Activated naive CD4-positive, alpha-beta T cell treated with anti-CD3 and anti-CD28 coated beads, Interleukin-2, amount 50 U/mL, for 24 hours (primary cell): ENCODE data around the gene STK32C.
"Not testable (repeated sequence)": the region's sequence is repeated elsewhere in the genome, so short reads cannot be mapped to it uniquely, and the experiment has no call there.

Source experiments
- H3K27ac Mint-ChIP-seq: one replicate; pipeline ENCODE4 v1.8.0; 2021; ENCODE audit warnings: mild to moderate bottlenecking, mixed read lengths
- H3K27me3 Mint-ChIP-seq: one replicate; pipeline ENCODE4 v1.8.0; 2021; ENCODE audit warnings: mixed read lengths
- H3K36me3 Mint-ChIP-seq: one replicate; pipeline ENCODE4 v1.8.0; 2021; ENCODE audit warnings: mixed read lengths
- H3K4me1 Mint-ChIP-seq: one replicate; pipeline ENCODE4 v1.8.0; 2021; ENCODE audit warnings: mixed read lengths
- H3K4me3 Mint-ChIP-seq: one replicate; pipeline ENCODE4 v1.8.0; 2021; ENCODE audit warnings: mild to moderate bottlenecking, mixed read lengths
- H3K9me3 Mint-ChIP-seq: one replicate; pipeline ENCODE4 v1.8.0; 2021; ENCODE audit warnings: mixed read lengths

Gene STK32C

DNA sequence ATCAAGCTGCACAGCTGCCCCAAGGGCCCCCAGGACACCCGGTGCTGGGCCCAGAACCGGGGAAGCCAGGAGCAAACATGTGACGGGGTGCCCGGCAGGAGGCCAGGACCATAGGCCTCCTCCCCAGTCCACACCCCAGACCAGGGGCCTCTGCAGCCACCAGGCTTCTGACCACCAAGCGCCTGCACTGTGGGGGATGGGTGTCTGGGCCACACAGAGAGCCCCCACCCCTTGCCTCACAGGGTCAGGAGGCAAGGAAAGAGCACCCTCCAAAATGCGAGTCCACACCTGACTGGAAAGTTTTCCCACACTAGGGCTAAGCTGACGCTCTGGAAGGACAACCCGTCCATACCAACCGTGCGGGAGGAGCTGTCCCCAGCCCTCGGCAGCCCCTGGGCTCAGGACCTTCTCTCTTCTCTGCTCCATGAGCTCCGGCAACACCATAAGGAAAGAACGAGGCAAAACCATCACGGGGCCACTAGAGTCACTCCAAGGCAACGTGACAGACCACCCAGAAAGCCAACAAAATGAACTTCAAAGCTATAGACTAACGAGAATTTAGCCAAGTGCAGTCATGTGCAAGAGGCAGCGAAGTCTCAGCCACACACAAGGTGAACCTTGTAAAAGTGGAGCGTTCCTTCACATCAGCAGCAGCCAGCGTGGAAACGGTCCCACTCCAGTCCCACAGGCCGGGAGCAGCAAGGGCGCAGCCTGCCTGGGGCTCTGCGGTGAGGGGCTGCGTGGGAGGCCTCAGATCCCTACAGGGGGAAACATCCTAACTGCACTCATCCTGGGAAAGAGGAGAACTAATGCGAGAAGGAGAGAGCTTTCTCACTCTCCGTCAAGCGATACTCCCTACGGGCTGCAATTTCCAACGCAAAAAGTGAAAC is 5.1 kb downstream of the STK32C start:
- Mint-ChIP-seq H3K4me1 (peaks cover 16% of the 10 kb centered on the region), H3K36me3 (no peaks in the 10 kb centered on the region), H3K4me3 (no peak overlapping the region), H3K27me3 (no peaks in the 10 kb centered on the region), H3K27ac (no peak overlapping the region), H3K9me3 (no peaks in the 10 kb centered on the region)

- Mint-ChIP-seq H3K36me3 (no peaks in the 10 kb centered on the region), H3K27ac (no peak overlapping the region), H3K9me3 (no peaks in the 10 kb centered on the region), H3K27me3 (no peaks in the 10 kb centered on the region), H3K4me1 (peaks cover 17% of the 10 kb centered on the region), H3K4me3 (no peak overlapping the region)
Measured at GRCh38 chr10:132301371-132302330, 6.1 kb downstream of the STK32C start.

- Mint-ChIP-seq H3K4me1 (peaks cover 6% of the 10 kb centered on the region), H3K4me3 (no peak overlapping the region), H3K36me3 (no peaks in the 10 kb centered on the region), H3K9me3 (no peaks in the 10 kb centered on the region), H3K27me3 (no peaks in the 10 kb centered on the region), H3K27ac (no peak overlapping the region)
Measured at GRCh38 chr10:132300582-132300981, 7.2 kb downstream of the STK32C start.

DNA sequence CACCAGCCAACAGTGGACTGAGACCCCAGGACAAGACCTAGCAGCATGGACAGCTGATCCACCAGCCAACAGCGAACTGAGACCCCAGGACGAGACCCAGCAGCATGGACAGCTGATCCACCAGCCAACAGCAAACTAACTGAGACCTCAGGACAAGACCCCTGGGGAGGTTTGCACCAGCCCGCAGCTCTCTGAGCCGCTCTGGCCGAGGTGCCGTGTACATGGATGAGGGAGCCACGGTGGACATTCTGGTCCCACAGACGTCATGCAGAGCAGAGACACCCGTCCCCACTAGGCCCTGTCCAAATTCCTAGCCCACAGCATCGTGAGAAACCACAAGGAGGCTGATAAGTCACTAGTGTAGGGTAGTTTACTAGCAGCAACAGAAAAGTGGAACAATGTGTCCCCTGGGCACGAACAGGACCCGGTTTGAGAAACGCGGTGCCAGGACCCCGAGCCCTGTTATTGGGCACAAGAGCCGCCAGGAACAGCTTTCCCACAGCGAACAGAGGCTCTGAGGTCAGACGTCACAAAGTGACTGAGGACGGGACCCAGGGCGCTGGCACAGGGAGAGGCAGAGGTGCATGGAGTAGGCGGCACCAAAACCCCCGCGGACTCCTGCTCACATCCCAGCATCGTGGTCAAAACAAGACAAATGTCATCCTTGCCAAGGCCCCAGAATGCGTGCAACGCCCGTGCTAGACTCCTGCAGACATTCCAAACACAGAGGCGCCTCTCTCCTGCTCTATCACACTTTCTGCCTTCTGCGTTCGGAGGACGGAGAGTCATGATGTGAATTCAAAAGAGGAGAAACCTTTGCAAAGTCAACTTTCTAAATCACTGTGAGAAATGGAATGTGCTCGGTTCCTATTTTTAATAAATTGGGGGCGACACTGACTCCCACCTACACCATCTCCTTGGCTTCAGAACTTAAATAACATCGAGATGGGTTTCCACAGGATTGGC is 8.1 kb downstream of the STK32C start:
- Mint-ChIP-seq H3K4me3 (no peak overlapping the region), H3K4me1 (peaks cover 5% of the 10 kb centered on the region), H3K27me3 (no peaks in the 10 kb centered on the region), H3K36me3 (no peaks in the 10 kb centered on the region), H3K27ac (no peak overlapping the region), H3K9me3 (no peaks in the 10 kb centered on the region)

DNA sequence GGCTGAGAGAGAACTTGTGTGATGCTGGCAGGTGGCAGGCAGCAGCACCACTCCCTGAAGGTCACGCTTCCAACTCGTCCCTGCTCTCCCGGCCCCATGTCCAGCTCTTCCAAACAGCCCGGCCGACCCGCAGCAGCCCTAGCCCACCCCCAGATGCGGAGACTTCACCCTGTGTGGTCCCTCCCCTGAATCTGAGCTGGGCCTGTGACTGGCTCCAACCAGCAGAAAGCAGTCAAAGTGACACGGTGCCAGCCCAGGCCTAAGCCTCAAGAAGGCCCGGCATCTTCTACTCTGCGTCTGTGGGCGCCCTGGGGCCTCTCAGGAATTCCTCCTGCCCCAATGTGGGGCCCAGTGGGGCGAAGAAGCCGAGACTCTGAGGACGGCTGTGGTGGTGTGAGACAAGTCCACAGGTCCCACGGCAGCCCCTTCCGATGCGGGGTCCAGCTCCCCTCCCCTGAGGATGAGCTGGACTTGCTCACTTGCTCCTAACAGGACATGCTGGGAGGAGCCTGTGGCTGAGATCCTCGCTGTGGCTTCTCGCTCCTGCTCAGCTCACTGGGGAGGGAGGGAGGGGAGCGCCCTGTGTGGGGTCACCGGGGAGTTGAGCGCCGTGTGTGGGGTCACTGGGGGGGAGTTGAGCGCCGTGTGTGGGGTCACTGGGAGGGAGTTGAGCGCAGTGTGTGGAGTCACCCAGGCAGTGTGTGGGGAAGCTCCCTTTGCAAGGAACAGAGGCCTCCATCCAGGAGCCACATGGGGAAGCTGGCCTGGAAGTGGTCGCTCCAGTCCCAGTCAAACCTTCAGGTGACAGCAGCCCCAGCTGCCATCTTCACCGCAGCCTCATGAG is 9.5 kb downstream of the STK32C start:
- H3K9me3 Mint-ChIP-seq, result no peaks in the 10 kb centered on the region
- no peaks in the 10 kb centered on the region for H3K27me3 Mint-ChIP-seq
- H3K36me3 Mint-ChIP-seq, result no peaks in the 10 kb centered on the region
- no peak overlapping the region for H3K4me3 Mint-ChIP-seq
- peaks cover 5% of the 10 kb centered on the region for H3K4me1 Mint-ChIP-seq
- H3K27ac Mint-ChIP-seq, result no peak overlapping the region

DNA sequence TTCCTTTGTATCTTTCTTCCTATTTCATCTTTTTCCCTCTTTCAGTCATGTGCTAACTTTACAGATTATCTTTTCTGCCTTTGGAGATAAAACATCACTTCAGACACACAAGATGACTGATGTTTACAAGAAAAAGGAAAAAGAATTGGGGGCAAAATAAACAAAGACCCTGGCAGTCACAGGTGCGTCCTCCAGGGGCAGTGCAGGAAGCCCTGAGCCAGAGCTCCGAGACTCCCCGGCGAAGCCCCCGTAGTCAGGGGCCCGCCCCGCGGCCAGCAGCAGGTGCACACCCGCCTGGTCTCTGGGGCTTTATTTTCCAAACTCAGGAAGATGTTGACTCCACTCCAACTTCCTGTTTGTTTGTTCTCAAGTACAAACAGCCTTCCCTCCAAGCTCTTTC is 10.2 kb downstream of the STK32C start:
- no peaks in the 10 kb centered on the region for H3K27me3 Mint-ChIP-seq
- no peaks in the 10 kb centered on the region for H3K36me3 Mint-ChIP-seq
- H3K9me3 Mint-ChIP-seq, result no peaks in the 10 kb centered on the region
- H3K4me1 Mint-ChIP-seq, result peaks cover 5% of the 10 kb centered on the region
- no peak overlapping the region for H3K27ac Mint-ChIP-seq
- no peak overlapping the region for H3K4me3 Mint-ChIP-seq

DNA sequence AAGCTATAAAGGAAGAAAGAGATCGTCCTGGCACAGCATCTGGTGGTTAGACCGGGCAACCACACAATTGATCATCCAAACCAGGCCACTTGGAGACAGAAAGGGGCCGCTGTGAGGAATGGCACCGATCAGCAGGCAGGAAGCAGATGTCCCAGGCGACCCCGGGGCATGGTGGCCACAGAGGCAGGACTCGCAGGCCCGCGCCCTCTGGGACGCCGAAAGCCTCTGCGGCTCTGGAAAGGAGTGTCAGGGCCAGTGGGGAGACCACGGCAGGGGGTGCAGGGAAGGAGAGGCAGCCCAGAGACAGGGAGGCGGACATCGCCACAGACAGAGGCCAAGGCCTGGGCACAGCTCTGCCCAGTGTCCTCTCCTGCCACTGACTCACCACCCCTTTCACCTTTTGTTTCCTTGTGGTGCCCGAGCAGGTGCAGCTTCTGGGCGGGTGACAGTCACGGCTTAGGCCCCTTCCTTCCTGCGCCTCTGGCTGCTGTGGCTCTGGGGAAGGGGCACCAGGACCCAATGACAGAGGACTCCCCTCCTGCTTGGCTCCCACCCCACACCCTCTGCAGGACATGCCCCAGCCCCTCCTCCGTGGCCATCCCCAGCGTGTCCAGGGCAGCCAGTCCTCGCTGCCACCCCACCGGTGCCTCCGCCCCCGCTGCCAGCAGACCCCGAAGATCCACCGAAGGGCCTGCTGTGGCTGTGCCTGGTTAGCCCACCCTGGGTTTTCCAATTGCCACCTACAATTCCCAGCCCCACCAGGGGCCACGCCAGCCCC is 10.9 kb downstream of the STK32C start:
- Mint-ChIP-seq H3K4me3 (no peak overlapping the region), H3K27me3 (no peaks in the 10 kb centered on the region), H3K27ac (no peak overlapping the region), H3K36me3 (no peaks in the 10 kb centered on the region), H3K9me3 (no peaks in the 10 kb centered on the region), H3K4me1 (peaks cover 5% of the 10 kb centered on the region)

- H3K4me1 Mint-ChIP-seq, H3K27ac Mint-ChIP-seq, H3K27me3 Mint-ChIP-seq, H3K4me3 Mint-ChIP-seq, H3K36me3 Mint-ChIP-seq, H3K9me3 Mint-ChIP-seq: not testable (repeated sequence)
Measured at GRCh38 chr10:132295481-132295880, 12.3 kb downstream of the STK32C start.

DNA sequence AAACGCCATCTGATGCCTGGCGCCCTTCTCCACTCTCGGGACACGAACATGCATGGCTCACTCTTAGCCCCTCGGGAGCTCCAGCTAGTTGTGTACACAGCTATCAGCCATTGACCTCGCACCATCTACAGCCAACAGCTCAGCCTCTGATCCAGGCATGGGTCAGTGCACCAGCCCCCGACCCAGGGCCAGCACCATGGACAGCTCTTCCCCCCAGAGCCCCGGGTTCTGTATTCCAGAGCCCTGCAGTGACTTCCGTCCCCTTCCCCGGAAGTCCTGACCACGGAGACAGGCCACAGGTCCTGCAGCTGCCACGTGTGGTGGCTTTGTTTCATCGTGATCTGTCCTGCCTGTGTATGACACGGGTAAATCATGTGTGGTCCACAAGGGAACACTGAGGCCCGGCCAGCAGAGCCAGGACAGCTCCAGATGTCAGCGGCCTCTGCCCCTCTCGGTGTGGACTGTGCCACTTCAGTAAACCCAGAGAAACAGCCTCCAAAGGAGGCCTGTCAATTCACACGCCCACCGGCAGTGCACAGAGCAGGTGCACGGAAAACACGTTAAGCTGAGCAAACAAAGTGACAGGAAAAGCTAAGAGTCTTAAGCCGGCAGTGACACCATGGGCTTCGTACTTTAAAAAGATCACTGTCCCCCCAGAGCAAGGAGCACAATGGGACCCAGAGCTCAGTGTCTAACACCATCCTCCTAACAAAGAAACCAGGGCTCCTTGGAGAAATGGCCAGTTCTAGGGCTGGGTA is 13.0 kb downstream of the STK32C start:
- H3K27ac Mint-ChIP-seq, result no peak overlapping the region
- H3K36me3 Mint-ChIP-seq, result no peaks in the 10 kb centered on the region
- H3K4me3 Mint-ChIP-seq, result no peak overlapping the region
- no peaks in the 10 kb centered on the region for H3K27me3 Mint-ChIP-seq
- no peaks in the 10 kb centered on the region for H3K9me3 Mint-ChIP-seq
- H3K4me1 Mint-ChIP-seq, result peaks cover 5% of the 10 kb centered on the region

- no peaks in the 10 kb centered on the region for H3K27me3 Mint-ChIP-seq
- no peak overlapping the region for H3K27ac Mint-ChIP-seq
- H3K4me1 Mint-ChIP-seq, result peaks cover 5% of the 10 kb centered on the region
- no peaks in the 10 kb centered on the region for H3K9me3 Mint-ChIP-seq
- H3K4me3 Mint-ChIP-seq, result no peak overlapping the region
- no peaks in the 10 kb centered on the region for H3K36me3 Mint-ChIP-seq
Measured at GRCh38 chr10:132293813-132294520, 13.8 kb downstream of the STK32C start.

DNA sequence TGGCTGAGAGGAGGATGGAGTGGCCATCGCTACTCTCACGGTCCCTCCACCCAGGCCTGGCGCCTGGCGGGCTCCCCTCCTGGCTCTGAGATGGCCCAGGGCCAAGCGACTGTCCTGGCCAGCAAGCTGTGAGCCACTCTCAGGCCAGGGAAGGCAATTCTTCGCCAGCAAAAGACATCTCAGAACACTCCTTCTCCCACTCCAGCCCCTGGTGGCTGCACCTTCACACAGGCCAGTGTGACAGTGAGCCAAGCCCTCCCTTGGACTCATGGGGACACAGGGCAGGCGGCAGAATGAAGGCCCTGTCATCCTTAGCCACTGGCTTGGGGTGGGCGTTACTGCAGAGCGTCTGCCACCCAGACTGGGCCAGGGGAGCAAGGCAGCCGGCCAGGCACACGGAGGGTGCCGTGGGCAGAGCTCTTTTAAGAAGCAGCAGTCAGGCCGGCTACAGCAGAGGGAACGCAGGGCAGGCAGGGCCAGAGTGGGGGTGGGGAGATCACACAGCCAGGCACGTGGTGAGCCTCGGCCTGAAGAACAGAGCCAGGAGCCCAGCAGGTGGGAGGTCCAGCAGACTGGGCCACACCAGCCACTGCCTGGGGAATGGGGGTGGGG is 14.4 kb downstream of the STK32C start:
- Mint-ChIP-seq H3K4me1 (peaks cover 5% of the 10 kb centered on the region), H3K27me3 (no peaks in the 10 kb centered on the region), H3K36me3 (no peaks in the 10 kb centered on the region), H3K4me3 (no peak overlapping the region), H3K27ac (no peak overlapping the region), H3K9me3 (no peaks in the 10 kb centered on the region)

DNA sequence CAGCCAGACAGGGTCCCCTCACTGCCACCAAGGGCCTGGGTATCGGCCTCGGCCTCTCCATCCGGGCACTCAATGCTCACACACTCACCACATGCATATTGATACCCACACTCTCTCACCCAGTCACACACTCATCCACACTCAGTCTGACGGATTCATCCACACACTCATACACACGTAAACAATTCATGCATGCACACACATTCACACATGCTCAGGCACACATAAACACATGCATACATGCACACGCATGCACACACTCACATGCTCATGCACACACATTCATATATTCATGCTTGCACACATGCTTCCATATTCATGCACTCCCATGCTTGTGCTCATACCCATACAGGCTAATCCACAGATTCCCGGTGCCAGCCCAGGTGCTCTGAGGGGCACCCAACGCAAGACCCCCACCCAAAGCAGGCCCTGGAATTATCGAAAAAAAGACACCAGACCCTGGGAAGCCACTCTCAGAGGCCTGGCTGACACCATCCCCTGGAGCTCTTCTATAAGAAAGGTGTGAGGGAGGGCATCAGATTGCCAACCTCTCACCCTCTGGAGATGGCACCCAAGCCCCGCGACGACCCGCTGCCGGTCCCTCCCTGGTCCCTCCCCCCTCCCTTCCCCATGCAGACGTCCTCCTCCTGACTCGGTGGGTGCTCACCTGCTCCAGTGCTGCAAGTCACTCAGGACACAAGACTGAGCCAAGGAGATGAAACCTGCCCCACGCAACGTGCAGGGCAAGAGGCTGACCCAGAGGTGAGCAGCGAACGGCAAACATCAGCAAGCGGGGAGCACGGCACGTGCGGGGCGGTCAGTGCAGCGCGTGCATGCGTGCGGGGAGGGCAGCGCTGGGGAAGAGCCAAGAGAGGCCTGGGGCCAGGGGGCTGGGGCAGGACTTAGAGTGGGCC is 15.2 kb downstream of the STK32C start:
- Mint-ChIP-seq H3K27ac (no peak overlapping the region), H3K9me3 (no peaks in the 10 kb centered on the region), H3K36me3 (no peaks in the 10 kb centered on the region), H3K4me1 (peaks cover 4% of the 10 kb centered on the region), H3K27me3 (no peaks in the 10 kb centered on the region), H3K4me3 (no peak overlapping the region)
